Bronchial epithelial cell (primary cell): Measurements from ENCODE around the gene ZP2. TPM values are rescaled to one million over a fixed set of nuclear protein-coding genes. Genes with fewer than 3 reads are reported as not detected.
"Not testable (repeated sequence)": the region's sequence is repeated elsewhere in the genome, so short reads cannot be mapped to it uniquely, and the experiment has no call there.

Source experiments
- DNase-seq: peaks from one replicate; pipeline ENCODE4 v3.0.0-alpha.2; 2010; ENCODE audit warnings: low read depth
- FAIRE-seq: peaks from 2 replicates; lab custom pipeline; 2011; peaks lifted over from hg19 to GRCh38; lab: Jason Lieb, UNC
- H3K27me3 ChIP-seq: 2 replicates; pipeline ENCODE4 v1.5.1; 2011; ENCODE audit warnings: low read length; ENCODE audit not compliant: control insufficient read depth, insufficient read depth
- H3K36me3 ChIP-seq: 2 replicates; pipeline ENCODE4 v1.5.1; 2011; ENCODE audit warnings: low read length; ENCODE audit not compliant: control insufficient read depth, insufficient read depth
- H3K4me3 ChIP-seq: 2 replicates; pipeline ENCODE4 v1.5.1; 2011; ENCODE audit warnings: mild to moderate bottlenecking, low read depth, low read length, control low read depth
- total RNA-seq: library from RNA; depleted of rRNA; stranded (reverse); fragments of >200 nt; gene quantifications from 2 replicates; pipeline ENCODE4 v1.2.1, GENCODE V29; 2014
- TF ChIP-seq, protein P1 (sequence below): IDR thresholded peaks from 2 replicates; pipeline ENCODE4 v1.5.1; 2011; ENCODE audit warnings: mild to moderate bottlenecking, moderate library complexity, low read length, control low read depth, inconsistent platforms; ENCODE audit not compliant: insufficient read depth, severe bottlenecking

Gene ZP2
- total RNA-seq: not detected in 2 replicates

DNA sequence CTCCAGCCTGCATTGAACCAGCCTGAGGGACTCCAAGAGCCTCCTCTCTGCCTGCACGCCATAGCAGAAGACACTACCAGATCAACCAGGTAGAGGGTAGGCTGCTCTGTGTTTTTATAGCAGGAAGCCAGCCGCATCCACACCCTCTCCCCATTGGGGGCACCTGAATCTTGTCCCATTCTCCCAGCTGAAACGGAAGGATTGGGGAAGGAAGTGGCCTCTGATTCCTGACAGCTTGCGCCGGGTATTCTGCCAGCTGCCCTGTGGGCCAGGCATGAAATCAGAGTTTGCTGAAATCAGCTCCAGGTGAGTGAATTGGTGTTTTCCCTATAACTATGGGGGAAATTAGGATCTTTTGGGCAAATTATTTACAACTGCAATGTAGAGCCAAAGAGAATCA is at the start of gene ZP2:
Gene ZP2, minus strand, starts transcription at position 89 of the 400 bp plus-strand sequence. Its CDS starts 27 bp downstream, at position 62.
- H3K27me3 ChIP-seq: peaks cover 1% of the 10 kb centered on the region
- H3K4me3 ChIP-seq: no peak within 1 kb of the TSS
- no peaks in the 10 kb centered on the region for H3K36me3 ChIP-seq
- FAIRE-seq (no peak), DNase-seq (no peak)
- TF ChIP-seq, protein P1, sequence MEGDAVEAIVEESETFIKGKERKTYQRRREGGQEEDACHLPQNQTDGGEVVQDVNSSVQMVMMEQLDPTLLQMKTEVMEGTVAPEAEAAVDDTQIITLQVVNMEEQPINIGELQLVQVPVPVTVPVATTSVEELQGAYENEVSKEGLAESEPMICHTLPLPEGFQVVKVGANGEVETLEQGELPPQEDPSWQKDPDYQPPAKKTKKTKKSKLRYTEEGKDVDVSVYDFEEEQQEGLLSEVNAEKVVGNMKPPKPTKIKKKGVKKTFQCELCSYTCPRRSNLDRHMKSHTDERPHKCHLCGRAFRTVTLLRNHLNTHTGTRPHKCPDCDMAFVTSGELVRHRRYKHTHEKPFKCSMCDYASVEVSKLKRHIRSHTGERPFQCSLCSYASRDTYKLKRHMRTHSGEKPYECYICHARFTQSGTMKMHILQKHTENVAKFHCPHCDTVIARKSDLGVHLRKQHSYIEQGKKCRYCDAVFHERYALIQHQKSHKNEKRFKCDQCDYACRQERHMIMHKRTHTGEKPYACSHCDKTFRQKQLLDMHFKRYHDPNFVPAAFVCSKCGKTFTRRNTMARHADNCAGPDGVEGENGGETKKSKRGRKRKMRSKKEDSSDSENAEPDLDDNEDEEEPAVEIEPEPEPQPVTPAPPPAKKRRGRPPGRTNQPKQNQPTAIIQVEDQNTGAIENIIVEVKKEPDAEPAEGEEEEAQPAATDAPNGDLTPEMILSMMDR: no peak

DNA sequence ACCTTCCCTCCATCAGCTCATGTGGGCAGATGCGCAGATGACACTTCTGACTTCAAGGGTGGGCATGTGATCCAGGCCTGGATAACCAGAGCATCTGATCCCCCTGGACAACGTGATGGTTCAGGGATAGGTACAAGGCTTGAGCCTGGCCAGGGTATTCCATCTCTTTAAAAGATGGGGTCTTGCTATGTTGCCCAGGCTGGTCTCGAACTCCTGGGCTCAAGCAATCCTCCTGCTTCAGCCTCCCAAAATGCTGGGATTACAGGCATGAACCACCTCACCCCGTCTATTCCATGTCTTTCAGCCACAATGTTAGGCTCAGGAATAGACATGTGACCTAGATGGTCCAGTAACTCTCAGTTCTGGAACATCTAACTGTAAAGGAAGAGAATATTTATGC is 45.9 kb upstream of the ZP2 start:
- H3K27me3 ChIP-seq: peaks cover 2% of the 10 kb centered on the region
- no peak for FAIRE-seq

GRCh38 chr16:21256636-21257035 is 45.3 kb upstream of the ZP2 start:
- no peak for FAIRE-seq
- Histone ChIP-seq H3K4me3 (no peak overlapping the region), H3K27me3 (peaks cover 2% of the 10 kb centered on the region), H3K36me3 (no peaks in the 10 kb centered on the region)
- no peak for DNase-seq
- TF ChIP-seq, protein P1: no peak

More for the DNA sequence above, 45.9 kb upstream of the ZP2 start:
- TF ChIP-seq, protein P1: no peak
- no peak for DNase-seq
- no peak overlapping the region for H3K4me3 ChIP-seq
- H3K36me3 ChIP-seq: no peaks in the 10 kb centered on the region

DNA sequence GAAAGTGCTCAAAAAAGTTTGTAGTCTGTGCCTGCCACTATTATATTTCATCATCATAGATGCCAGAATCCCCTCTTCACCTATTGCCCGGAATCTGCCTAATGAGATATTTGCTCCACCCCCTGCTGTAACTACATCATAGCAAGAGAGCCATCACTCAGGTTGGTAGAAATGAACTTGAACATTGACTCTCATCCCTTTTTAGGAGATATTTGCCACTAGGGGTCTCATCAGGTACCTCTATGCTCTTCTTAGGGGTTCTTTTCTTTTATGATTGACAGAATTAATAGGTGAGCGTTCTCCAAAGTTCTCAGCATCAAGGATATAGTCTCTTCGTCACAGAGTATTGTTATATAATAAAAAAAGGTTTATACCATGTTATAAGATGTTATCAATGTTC is 42.1 kb upstream of the ZP2 start:
- Histone ChIP-seq H3K4me3 (no peak overlapping the region), H3K27me3 (peaks cover 2% of the 10 kb centered on the region), H3K36me3 (no peaks in the 10 kb centered on the region)
- FAIRE-seq: no peak
- TF ChIP-seq, protein P1: no peak
- DNase-seq: no peak

- no peak for DNase-seq
- Histone ChIP-seq H3K36me3 (no peaks in the 10 kb centered on the region), H3K27me3 (peaks cover 3% of the 10 kb centered on the region), H3K4me3 (no peak overlapping the region)
- FAIRE-seq: peak; percentile 47
- TF ChIP-seq, protein P1: no peak
Measured at GRCh38 chr16:21250072-21250923, 38.9 kb upstream of the ZP2 start.

DNA sequence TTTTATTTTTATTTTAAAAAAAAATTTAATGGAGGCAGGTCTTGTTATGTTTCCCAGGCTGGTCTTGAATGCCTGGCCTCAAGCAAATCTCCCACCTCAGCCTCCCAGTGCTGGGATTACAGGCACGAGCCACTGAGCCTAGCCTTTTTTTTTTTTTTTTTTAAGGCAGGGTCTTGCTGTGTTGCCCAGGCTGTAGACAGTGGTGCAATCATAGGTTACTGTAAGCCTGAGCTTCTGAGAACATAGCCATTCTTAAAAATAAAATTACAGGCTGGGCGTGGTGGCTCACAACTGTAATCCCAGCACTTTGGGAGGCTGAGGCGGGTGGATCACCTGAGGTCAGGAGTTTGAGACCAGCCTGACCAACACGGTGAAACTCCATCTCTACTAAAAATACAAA is 36.8 kb upstream of the ZP2 start:
- FAIRE-seq, H3K4me3 ChIP-seq, H3K27me3 ChIP-seq, H3K36me3 ChIP-seq, DNase-seq: not testable (repeated sequence)
